Neural crest cell (in vitro differentiated cells): ENCODE data around the gene MTMR2. TPM values are rescaled to one million over a fixed set of nuclear protein-coding genes. Genes with fewer than 3 reads are reported as not detected.
"Not testable (repeated sequence)": the region's sequence is repeated elsewhere in the genome, so short reads cannot be mapped to it uniquely, and the experiment has no call there.

Experiments used
- DNase-seq: peaks from one replicate; pipeline ENCODE4 v3.0.0; 2021; ENCODE audit warnings: low read depth, mixed read lengths, low spot score
- H3K27ac Mint-ChIP-seq: one replicate; pipeline ENCODE4 v1.8.0; 2021; ENCODE audit warnings: mild to moderate bottlenecking, mixed read lengths; ENCODE audit not compliant: unreplicated experiment
- H3K27me3 Mint-ChIP-seq: 2 replicates; pipeline ENCODE4 v1.8.0; 2021; ENCODE audit warnings: low read depth, mild to moderate bottlenecking, mixed read lengths
- H3K36me3 Mint-ChIP-seq: 2 replicates; pipeline ENCODE4 v1.8.0; 2021; ENCODE audit warnings: low read depth, mild to moderate bottlenecking, mixed read lengths
- H3K4me1 Mint-ChIP-seq: 2 replicates; pipeline ENCODE4 v1.8.0; 2021; ENCODE audit warnings: mixed read lengths
- H3K4me3 Mint-ChIP-seq: one replicate; pipeline ENCODE4 v1.8.0; 2021; ENCODE audit warnings: mild to moderate bottlenecking, mixed read lengths
- H3K9me3 Mint-ChIP-seq: 2 replicates; pipeline ENCODE4 v1.8.0; 2021; ENCODE audit warnings: mixed read lengths
- CTCF ChIP-seq: fragments of 200-600 bp; sonication (generic); conservative IDR thresholded peaks from 2 replicates; pipeline ENCODE4 v1.5.0; 2021; ENCODE audit warnings: antibody characterized with exemption, mild to moderate bottlenecking
- total RNA-seq: library from RNA; stranded (reverse); gene quantifications from 2 replicates; pipeline ENCODE4 v1.2.1, GENCODE V29; 2021

MTMR2 gene
- total RNA-seq, 1 donor from 2014 or later = 49.9 TPM

- DNase-seq = no peak
- peaks cover 20% of the 10 kb centered on the region for H3K36me3 Mint-ChIP-seq
- H3K4me3 Mint-ChIP-seq = no peak overlapping the region
- no peaks in the 10 kb centered on the region for H3K4me1 Mint-ChIP-seq
- no peaks in the 10 kb centered on the region for H3K9me3 Mint-ChIP-seq
- TF ChIP-seq CTCF = no peak
- H3K27me3 Mint-ChIP-seq = no peaks in the 10 kb centered on the region
- H3K27ac Mint-ChIP-seq = no peak overlapping the region
These were observed 107.9 kb downstream of the MTMR2 start for GRCh38 chr11:95816037-95816436.

- not testable (repeated sequence) for H3K27ac Mint-ChIP-seq, H3K4me1 Mint-ChIP-seq, DNase-seq, H3K4me3 Mint-ChIP-seq, H3K27me3 Mint-ChIP-seq
- Mint-ChIP-seq H3K36me3 (peaks cover 54% of the 10 kb centered on the region), H3K9me3 (peaks cover 15% of the 10 kb centered on the region)
These were observed 112.9 kb downstream of the MTMR2 start for GRCh38 chr11:95811052-95811451.

GRCh38 chr11:95806464-95806863 lies 117.4 kb downstream of the MTMR2 start:
- H3K27me3 Mint-ChIP-seq, DNase-seq, H3K4me1 Mint-ChIP-seq, H3K4me3 Mint-ChIP-seq, H3K27ac Mint-ChIP-seq: not testable (repeated sequence)
- H3K9me3 Mint-ChIP-seq = peaks cover 20% of the 10 kb centered on the region
- H3K36me3 Mint-ChIP-seq = peaks cover 75% of the 10 kb centered on the region

- no peak for DNase-seq
- Mint-ChIP-seq H3K36me3 (peaks cover 73% of the 10 kb centered on the region), H3K27ac (no peak overlapping the region), H3K4me1 (no peaks in the 10 kb centered on the region), H3K27me3 (no peaks in the 10 kb centered on the region), H3K9me3 (peaks cover 20% of the 10 kb centered on the region), H3K4me3 (no peak overlapping the region)
- TF ChIP-seq CTCF = no peak
These were observed 118.0 kb downstream of the MTMR2 start for GRCh38 chr11:95805869-95806268.

GRCh38 chr11:95803973-95804372 lies 119.9 kb downstream of the MTMR2 start:
- Mint-ChIP-seq H3K36me3 (peaks cover 63% of the 10 kb centered on the region), H3K9me3 (peaks cover 16% of the 10 kb centered on the region), H3K27me3 (no peaks in the 10 kb centered on the region), H3K4me1 (no peaks in the 10 kb centered on the region), H3K27ac (no peak overlapping the region), H3K4me3 (no peak overlapping the region)
- no peak for TF ChIP-seq CTCF
- no peak for DNase-seq

GRCh38 chr11:95802806-95803205 lies 121.1 kb downstream of the MTMR2 start:
- Mint-ChIP-seq H3K9me3 (peaks cover 7% of the 10 kb centered on the region), H3K36me3 (peaks cover 51% of the 10 kb centered on the region), H3K4me1 (no peaks in the 10 kb centered on the region), H3K4me3 (no peak overlapping the region), H3K27ac (no peak overlapping the region), H3K27me3 (no peaks in the 10 kb centered on the region)
- TF ChIP-seq CTCF = no peak
- DNase-seq = no peak

GRCh38 chr11:95800438-95800837 lies 123.5 kb downstream of the MTMR2 start:
- H3K27me3 Mint-ChIP-seq = no peaks in the 10 kb centered on the region
- H3K4me1 Mint-ChIP-seq = peaks cover 5% of the 10 kb centered on the region

More at GRCh38 chr11:95800438-95800837, 123.5 kb downstream of the MTMR2 start:
- no peak overlapping the region for H3K4me3 Mint-ChIP-seq
- peaks cover 30% of the 10 kb centered on the region for H3K36me3 Mint-ChIP-seq
- no peak for DNase-seq
- H3K27ac Mint-ChIP-seq = no peak overlapping the region
- TF ChIP-seq CTCF = no peak
- H3K9me3 Mint-ChIP-seq = peaks cover 3% of the 10 kb centered on the region
